ENCODE data around the gene NMNAT3.

NMNAT3 gene

GRCh38 chr3:139561255-139561817 lies 116.4 kb downstream of the NMNAT3 start:
- Histone ChIP-seq H3K4me3 (no peak overlapping the region), H3K36me3 (ENCODE audit: insufficient read depth, low read length) (no peaks in the 10 kb centered on the region), H3K9me3 (ENCODE audit: low read depth, low read length) (no peaks in the 10 kb centered on the region), H3K27ac (no peak overlapping the region), H3K9ac (ENCODE audit: insufficient read length) (no peak overlapping the region)
- TF ChIP-seq EZH2 (IDR thresholded peaks at IDR 0.05), result no peak
- no peak for TF ChIP-seq FOXP2 (optimal IDR thresholded peaks at IDR 0.05; ENCODE audit: control extremely low read depth, extremely low read length, insufficient read depth)
- no peak for TF ChIP-seq POLR2AphosphoS5 (IDR thresholded peaks at IDR 0.05; ENCODE audit: borderline replicate concordance, low read depth, low read length)
- no peak for DNase-seq (ENCODE audit: low read depth, low spot score)

DNA sequence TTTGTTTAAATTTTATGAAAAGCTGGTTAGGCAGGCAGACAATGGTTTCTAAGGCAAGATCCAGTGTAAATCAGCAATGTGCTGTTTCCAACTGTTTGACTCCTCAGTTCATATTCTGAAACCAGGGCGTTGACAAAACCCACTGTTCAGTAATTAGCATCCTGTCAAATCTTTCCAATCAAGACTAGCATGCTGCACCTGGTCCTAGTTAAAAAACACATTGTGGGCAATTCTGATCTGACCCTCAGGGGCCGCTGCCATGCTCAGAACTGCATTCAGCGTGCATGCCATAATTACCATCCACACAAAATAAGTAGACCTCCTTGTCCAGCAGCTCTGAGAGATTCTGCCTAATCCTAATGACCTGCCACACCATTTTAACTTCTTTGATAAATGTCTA lies 117.4 kb downstream of the NMNAT3 start:
- H3K9ac ChIP-seq (ENCODE audit: insufficient read length), result no peak overlapping the region
- H3K4me3 ChIP-seq, result no peak overlapping the region
- no peaks in the 10 kb centered on the region for H3K36me3 ChIP-seq (ENCODE audit: insufficient read depth, low read length)
- H3K27ac ChIP-seq, result no peak overlapping the region
- DNase-seq (ENCODE audit: low read depth, low spot score), result no peak
- TF ChIP-seq EZH2 (IDR thresholded peaks at IDR 0.05) (no peak), FOXP2 (optimal IDR thresholded peaks at IDR 0.05; ENCODE audit: control extremely low read depth, extremely low read length, insufficient read depth) (no peak), POLR2AphosphoS5 (IDR thresholded peaks at IDR 0.05; ENCODE audit: borderline replicate concordance, low read depth, low read length) (no peak)
- H3K9me3 ChIP-seq (ENCODE audit: low read depth, low read length), result no peaks in the 10 kb centered on the region

DNA sequence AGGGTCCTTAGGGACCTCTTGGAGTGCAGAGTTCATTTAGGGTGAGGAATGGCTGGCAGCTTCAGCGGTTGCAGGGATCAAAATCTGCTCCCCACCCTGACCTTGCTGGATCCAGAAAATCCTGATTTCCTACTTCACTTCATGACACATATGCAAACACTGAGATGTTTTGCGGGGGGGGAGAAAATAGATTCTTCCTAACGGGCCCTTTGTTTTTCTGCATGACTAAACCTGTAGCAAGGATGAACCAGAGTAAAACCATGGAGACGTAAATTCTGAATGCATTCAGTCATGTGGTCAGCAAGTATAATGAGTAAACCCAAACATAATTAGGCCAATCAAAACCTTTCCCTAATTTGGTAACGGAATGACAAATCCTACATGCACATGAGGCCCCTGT lies 118.2 kb downstream of the NMNAT3 start:
- Histone ChIP-seq H3K9ac (ENCODE audit: insufficient read length) (no peak overlapping the region), H3K36me3 (ENCODE audit: insufficient read depth, low read length) (no peaks in the 10 kb centered on the region), H3K9me3 (ENCODE audit: low read depth, low read length) (no peaks in the 10 kb centered on the region), H3K4me3 (no peak overlapping the region), H3K27ac (no peak overlapping the region)
- DNase-seq (ENCODE audit: low read depth, low spot score), result no peak
- TF ChIP-seq FOXP2 (optimal IDR thresholded peaks at IDR 0.05; ENCODE audit: control extremely low read depth, extremely low read length, insufficient read depth) (no peak), EZH2 (IDR thresholded peaks at IDR 0.05) (no peak), POLR2AphosphoS5 (IDR thresholded peaks at IDR 0.05; ENCODE audit: borderline replicate concordance, low read depth, low read length) (no peak)

GRCh38 chr3:139558351-139559266 lies 119.2 kb downstream of the NMNAT3 start:
- Histone ChIP-seq H3K36me3 (ENCODE audit: insufficient read depth, low read length) (no peaks in the 10 kb centered on the region), H3K27ac (no peak overlapping the region), H3K9ac (ENCODE audit: insufficient read length) (no peak overlapping the region), H3K4me3 (no peak overlapping the region), H3K9me3 (ENCODE audit: low read depth, low read length) (no peaks in the 10 kb centered on the region)
- TF ChIP-seq EZH2 (IDR thresholded peaks at IDR 0.05) (no peak), POLR2AphosphoS5 (IDR thresholded peaks at IDR 0.05; ENCODE audit: borderline replicate concordance, low read depth, low read length) (no peak), FOXP2 (optimal IDR thresholded peaks at IDR 0.05; ENCODE audit: control extremely low read depth, extremely low read length, insufficient read depth) (no peak)
- DNase-seq (ENCODE audit: low read depth, low spot score), result no peak

- TF ChIP-seq POLR2AphosphoS5 (IDR thresholded peaks at IDR 0.05; ENCODE audit: borderline replicate concordance, low read depth, low read length) (no peak), FOXP2 (optimal IDR thresholded peaks at IDR 0.05; ENCODE audit: control extremely low read depth, extremely low read length, insufficient read depth) (no peak), EZH2 (IDR thresholded peaks at IDR 0.05) (no peak)
- no peak for DNase-seq (ENCODE audit: low read depth, low spot score)
- H3K4me3 ChIP-seq, result no peak overlapping the region
- no peak overlapping the region for H3K27ac ChIP-seq
- no peaks in the 10 kb centered on the region for H3K9me3 ChIP-seq (ENCODE audit: low read depth, low read length)
- no peaks in the 10 kb centered on the region for H3K36me3 ChIP-seq (ENCODE audit: insufficient read depth, low read length)
- no peak overlapping the region for H3K9ac ChIP-seq (ENCODE audit: insufficient read length)
These were observed 120.7 kb downstream of the NMNAT3 start for GRCh38 chr3:139557041-139557440.

DNA sequence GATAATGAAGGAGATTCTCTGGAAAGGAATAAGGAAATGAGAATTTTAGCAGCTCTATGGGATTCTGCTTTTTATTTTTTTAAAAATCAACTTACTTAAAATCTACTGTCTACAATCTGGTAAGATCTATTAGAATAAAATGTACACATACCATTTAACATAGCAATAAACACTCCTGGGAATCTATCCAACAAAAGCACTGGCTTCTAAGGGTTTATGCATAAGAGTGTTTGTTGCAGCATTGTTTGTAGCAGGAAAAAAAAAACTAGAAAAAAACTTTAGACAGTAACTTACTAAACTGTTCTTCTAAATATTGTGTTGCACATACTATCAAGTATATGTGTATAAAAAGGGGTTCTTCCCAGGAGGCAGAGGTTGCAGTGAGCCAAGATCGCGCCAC lies 122.5 kb downstream of the NMNAT3 start:
- no peak overlapping the region for H3K27ac ChIP-seq
- no peak for DNase-seq (ENCODE audit: low read depth, low spot score)
- no peaks in the 10 kb centered on the region for H3K36me3 ChIP-seq (ENCODE audit: insufficient read depth, low read length)
- TF ChIP-seq FOXP2 (optimal IDR thresholded peaks at IDR 0.05; ENCODE audit: control extremely low read depth, extremely low read length, insufficient read depth) (no peak), POLR2AphosphoS5 (IDR thresholded peaks at IDR 0.05; ENCODE audit: borderline replicate concordance, low read depth, low read length) (no peak), EZH2 (IDR thresholded peaks at IDR 0.05) (no peak)
- no peaks in the 10 kb centered on the region for H3K9me3 ChIP-seq (ENCODE audit: low read depth, low read length)
- H3K9ac ChIP-seq (ENCODE audit: insufficient read length), result no peak overlapping the region
- H3K4me3 ChIP-seq, result no peak overlapping the region

DNA sequence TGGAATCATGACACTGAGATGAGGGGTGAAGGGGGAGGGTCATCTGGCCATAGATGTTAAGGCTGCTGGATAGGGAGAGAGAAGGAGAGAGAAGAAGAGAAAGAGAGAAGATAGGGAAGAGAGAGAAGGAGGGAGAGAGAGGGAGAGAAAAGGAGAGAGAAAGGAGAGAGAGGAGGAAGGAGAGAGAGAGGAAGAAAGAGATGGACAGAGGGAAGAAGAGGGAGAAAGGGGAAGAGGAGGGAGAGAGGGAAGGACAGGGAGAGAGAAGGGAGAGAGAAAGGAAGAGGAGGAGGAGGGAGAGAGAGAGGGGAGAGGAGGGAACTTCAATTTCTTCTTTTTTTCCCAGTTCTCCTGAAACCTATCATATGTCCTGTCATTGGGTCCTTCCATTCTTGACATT lies 123.1 kb downstream of the NMNAT3 start:
- no peak for DNase-seq (ENCODE audit: low read depth, low spot score)
- Histone ChIP-seq H3K9ac (ENCODE audit: insufficient read length) (no peak overlapping the region), H3K4me3 (no peak overlapping the region), H3K9me3 (ENCODE audit: low read depth, low read length) (no peaks in the 10 kb centered on the region), H3K36me3 (ENCODE audit: insufficient read depth, low read length) (no peaks in the 10 kb centered on the region), H3K27ac (no peak overlapping the region)
- TF ChIP-seq FOXP2 (optimal IDR thresholded peaks at IDR 0.05; ENCODE audit: control extremely low read depth, extremely low read length, insufficient read depth), result no peak
- no peak for TF ChIP-seq EZH2 (IDR thresholded peaks at IDR 0.05)
- TF ChIP-seq POLR2AphosphoS5 (IDR thresholded peaks at IDR 0.05; ENCODE audit: borderline replicate concordance, low read depth, low read length), result no peak

- no peak overlapping the region for H3K9ac ChIP-seq (ENCODE audit: insufficient read length)
- no peak overlapping the region for H3K27ac ChIP-seq
- no peak overlapping the region for H3K4me3 ChIP-seq
- no peak for TF ChIP-seq EZH2 (IDR thresholded peaks at IDR 0.05)
- H3K9me3 ChIP-seq (ENCODE audit: low read depth, low read length), result no peaks in the 10 kb centered on the region
- no peak for DNase-seq (ENCODE audit: low read depth, low spot score)
- no peaks in the 10 kb centered on the region for H3K36me3 ChIP-seq (ENCODE audit: insufficient read depth, low read length)
These were observed 125.0 kb downstream of the NMNAT3 start for GRCh38 chr3:139552632-139553365.

Measured in SK-N-MC (cell line).